H1 (cell line): Measurements from ENCODE around the gene FERMT1. TPM values are rescaled to one million over a fixed set of nuclear protein-coding genes. Genes with fewer than 3 reads are reported as not detected.

Experiments
- CTCF ChIA-PET: fragments of 300-600 bp; sonication (Branson Sonifier 250); formaldehyde crosslinking; loops from one replicate; lab custom pipeline; 2021; ENCODE audit not compliant: partially characterized antibody; lab: Charles Lee
- POLR2A ChIA-PET: fragments of 300-600 bp; sonication (Branson Sonifier 250); formaldehyde crosslinking; loops from one replicate; lab custom pipeline; 2021; ENCODE audit warnings: inconsistent platforms; ENCODE audit not compliant: partially characterized antibody; lab: Charles Lee
- DNase-seq, 2 experiments: peaks; one replicate each; pipeline versions ENCODE4 v3.0.0 to v3.0.0-alpha.2; 2010 to 2022; ENCODE audit warnings: low spot score in 2 of 2, low read depth in 1 of 2, mixed read lengths in 1 of 2
- FAIRE-seq: peaks from 2 replicates; lab custom pipeline; 2011; peaks lifted over from hg19 to GRCh38; lab: Jason Lieb, UNC
- H2AFZ ChIP-seq: 2 replicates; pipeline ENCODE4 v1.8.1; 2012; ENCODE audit warnings: low read length, inconsistent platforms
- H2AK5ac ChIP-seq: 2 replicates; pipeline ENCODE4 v1.6.1; 2013; ENCODE audit warnings: low read depth, low read length
- H2BK120ac ChIP-seq: replicated peaks from 2 replicates; pipeline ENCODE3; 2013; ENCODE audit warnings: low read depth, low read length, inconsistent platforms
- H2BK12ac ChIP-seq: 2 replicates; pipeline ENCODE4 v1.6.1; 2013; ENCODE audit warnings: low read depth, low read length
- H2BK15ac ChIP-seq: 2 replicates; pipeline ENCODE4 v1.6.1; 2013; ENCODE audit warnings: low read length
- H2BK20ac ChIP-seq: 2 replicates; pipeline ENCODE4 v1.6.1; 2013; ENCODE audit warnings: low read length
- H2BK5ac ChIP-seq: 2 replicates; pipeline ENCODE4 v1.6.1; 2013; ENCODE audit warnings: low read depth, low read length
- H3K14ac ChIP-seq: 2 replicates; pipeline ENCODE4 v1.6.1; 2013; ENCODE audit warnings: inconsistent platforms; ENCODE audit not compliant: insufficient read length
- H3K18ac ChIP-seq: 2 replicates; pipeline ENCODE4 v1.6.1; 2013; ENCODE audit warnings: low read length; ENCODE audit errors: extremely low read depth
- H3K23ac ChIP-seq: 2 replicates; pipeline ENCODE4 v1.6.1; 2013; ENCODE audit warnings: inconsistent platforms; ENCODE audit not compliant: insufficient read length
- H3K23me2 ChIP-seq: 2 replicates; pipeline ENCODE4 v1.6.1; 2013; ENCODE audit warnings: low read depth, low read length
- H3K27ac ChIP-seq: 2 replicates; pipeline ENCODE4 v1.6.1; 2011; ENCODE audit warnings: low read depth, low read length, inconsistent platforms
- H3K27me3 ChIP-seq, 4 experiments: replicated peaks in 1 of 4; 1 replicate in 1 of 4; 2 replicates in 3 of 4; pipeline versions ENCODE4 v1.6.1 to v1.8.1; 2011 to 2013; ENCODE audit warnings: low read length in 3 of 4, mild to moderate bottlenecking in 3 of 4, inconsistent platforms in 2 of 4, mixed read lengths in 2 of 4, moderate library complexity in 1 of 4; ENCODE audit not compliant: control insufficient read depth in 3 of 4, insufficient read depth in 3 of 4; ENCODE audit errors: extremely low read depth in 1 of 4
- H3K36me3 ChIP-seq, 4 experiments: 2 replicates each; pipeline versions ENCODE4 v1.6.1 to v1.8.1; 2011 to 2013; ENCODE audit warnings: mild to moderate bottlenecking in 4 of 4, low read length in 3 of 4, moderate library complexity in 2 of 4, control low read depth in 1 of 4, inconsistent platforms in 1 of 4; ENCODE audit not compliant: insufficient read depth in 4 of 4, control insufficient read depth in 2 of 4
- H3K4ac ChIP-seq: replicated peaks from 2 replicates; pipeline ENCODE3; 2013; ENCODE audit warnings: low read length, low read depth, mixed read lengths, inconsistent platforms; ENCODE audit not compliant: insufficient read length
- H3K4me1 ChIP-seq, 4 experiments: replicated peaks in 1 of 4; 1 replicate in 1 of 4; 2 replicates in 3 of 4; pipeline versions ENCODE4 v1.6.1 to v1.8.1; 2011 to 2013; ENCODE audit warnings: low read length in 3 of 4, inconsistent platforms in 2 of 4, mixed read lengths in 1 of 4; ENCODE audit not compliant: insufficient read depth in 4 of 4, control insufficient read depth in 3 of 4
- H3K4me2 ChIP-seq, 2 experiments: 2 replicates each; pipeline versions ENCODE4 v1.6.1 to v1.8.1; 2011 to 2013; ENCODE audit warnings: low read depth in 2 of 2, low read length in 2 of 2, control low read depth in 1 of 2, inconsistent platforms in 1 of 2, mild to moderate bottlenecking in 1 of 2; ENCODE audit not compliant: insufficient read depth in 1 of 2
- H3K4me3 ChIP-seq, 4 experiments: fragments of 200-600, 300-600 bp in 1 of 4; sonication (generic), shearing (Covaris generic), sonication (Bioruptor Twin) in 1 of 4; 2 replicates each; pipeline versions ENCODE4 v1.5.1 to v1.8.1; 2011 to 2016; ENCODE audit warnings: low read length in 4 of 4, low read depth in 3 of 4, control low read depth in 2 of 4, inconsistent platforms in 2 of 4, mild to moderate bottlenecking in 2 of 4, mixed read lengths in 1 of 4, moderate library complexity in 1 of 4; ENCODE audit not compliant: insufficient read depth in 2 of 4; ENCODE audit errors: extremely low read depth in 1 of 4
- H3K56ac ChIP-seq: replicated peaks from 2 replicates; pipeline ENCODE3; 2013; ENCODE audit warnings: low read depth, mild to moderate bottlenecking, mixed read lengths, low read length, inconsistent platforms; ENCODE audit not compliant: insufficient read length
- H3K79me1 ChIP-seq: 2 replicates; pipeline ENCODE4 v1.6.1; 2013; ENCODE audit warnings: low read depth, low read length, control low read depth
- H3K79me2 ChIP-seq, 2 experiments: 2 replicates each; pipeline versions ENCODE4 v1.6.1 to v1.8.1; 2012 to 2013; ENCODE audit warnings: low read length in 2 of 2, mild to moderate bottlenecking in 2 of 2, inconsistent platforms in 1 of 2; ENCODE audit not compliant: insufficient read depth in 2 of 2, control insufficient read depth in 1 of 2
- H3K9ac ChIP-seq, 4 experiments: replicated peaks in 1 of 4; 1 replicate in 1 of 4; 2 replicates in 3 of 4; pipeline versions ENCODE4 v1.6.1 to v1.8.1; 2011 to 2013; ENCODE audit warnings: low read depth in 3 of 4, low read length in 3 of 4, control low read depth in 2 of 4, mild to moderate bottlenecking in 2 of 4, moderate library complexity in 2 of 4, inconsistent platforms in 1 of 4; ENCODE audit errors: extremely low read depth in 1 of 4
- H3K9me3 ChIP-seq, 2 experiments: 2 replicates each; pipeline versions ENCODE4 v1.6.1 to v1.8.1; 2012 to 2013; ENCODE audit warnings: mild to moderate bottlenecking in 2 of 2, moderate library complexity in 2 of 2, control low read depth in 1 of 2, inconsistent platforms in 1 of 2, low read depth in 1 of 2, low read length in 1 of 2, mixed read lengths in 1 of 2; ENCODE audit not compliant: insufficient read depth in 2 of 2
- H4K20me1 ChIP-seq, 2 experiments: replicated peaks in 1 of 2; 2 replicates each; pipeline versions ENCODE3 to v1.8.1; 2011 to 2013; ENCODE audit warnings: inconsistent platforms in 2 of 2, low read length in 2 of 2, mild to moderate bottlenecking in 1 of 2; ENCODE audit not compliant: insufficient read depth in 2 of 2, control insufficient read depth in 1 of 2
- H4K5ac ChIP-seq: 2 replicates; pipeline ENCODE4 v1.6.1; 2013; ENCODE audit warnings: low read length, low read depth, mixed read lengths, inconsistent platforms; ENCODE audit not compliant: insufficient read length
- H4K8ac ChIP-seq: 2 replicates; pipeline ENCODE4 v1.8.0; 2013; ENCODE audit warnings: mild to moderate bottlenecking, moderate library complexity, low read length, inconsistent platforms; ENCODE audit not compliant: insufficient read depth; ENCODE audit errors: extremely low read depth
- H4K91ac ChIP-seq: replicated peaks from 2 replicates; pipeline ENCODE3; 2013; ENCODE audit warnings: low read length, mixed read lengths, inconsistent platforms; ENCODE audit not compliant: insufficient read length
- BACH1 ChIP-seq: IDR thresholded peaks from 2 replicates; pipeline ENCODE4 v1.6.1; 2012; ENCODE audit warnings: low read length, improper control_type of control experiment
- BCL11A ChIP-seq, 2 experiments: IDR thresholded peaks; one replicate each; pipeline ENCODE4 v1.6.1; 2011; ENCODE audit warnings: low read depth in 2 of 2, low read length in 2 of 2, mild to moderate bottlenecking in 2 of 2
- CHD1 ChIP-seq: IDR thresholded peaks from 2 replicates; pipeline ENCODE4 v1.6.1; 2012; ENCODE audit warnings: low read depth, low read length, improper control_type of control experiment
- CHD2 ChIP-seq: IDR thresholded peaks from 2 replicates; pipeline ENCODE4 v1.6.1; 2012; ENCODE audit warnings: low read length, improper control_type of control experiment
- EP300 ChIP-seq, 2 experiments: IDR thresholded peaks; 1 replicate in 1 of 2; 2 replicates in 1 of 2; pipeline ENCODE4 v1.6.1; 2011 to 2012; ENCODE audit warnings: low read depth in 2 of 2, low read length in 2 of 2, mild to moderate bottlenecking in 2 of 2, borderline replicate concordance in 1 of 2, inconsistent platforms in 1 of 2, moderate library complexity in 1 of 2
- GABPA ChIP-seq: IDR thresholded peaks from 2 replicates; pipeline ENCODE4 v1.6.1; 2011; ENCODE audit warnings: mild to moderate bottlenecking, low read length, moderate library complexity, borderline replicate concordance; ENCODE audit not compliant: insufficient read depth
- HDAC2 ChIP-seq, 2 experiments: fragments of 300-600 bp in 1 of 2; sonication (generic) in 1 of 2; IDR thresholded peaks; 2 replicates each; pipeline ENCODE4 v1.6.1; 2011 to 2012; ENCODE audit warnings: low read depth in 2 of 2, low read length in 2 of 2, mild to moderate bottlenecking in 2 of 2, moderate library complexity in 2 of 2, borderline replicate concordance in 1 of 2, inconsistent platforms in 1 of 2
- RFX5 ChIP-seq: IDR thresholded peaks from 2 replicates; pipeline ENCODE4 v1.6.1; 2011; ENCODE audit warnings: low read depth, low read length, improper control_type of control experiment, borderline replicate concordance
- SP2 ChIP-seq: IDR thresholded peaks from 2 replicates; pipeline ENCODE4 v1.6.1; 2012; ENCODE audit warnings: mild to moderate bottlenecking, low read length, inconsistent platforms
- SP4 ChIP-seq: IDR thresholded peaks from 2 replicates; pipeline ENCODE4 v1.6.1; 2012; ENCODE audit warnings: low read length, inconsistent platforms
- TBP ChIP-seq: IDR thresholded peaks from 2 replicates; pipeline ENCODE4 v1.6.1; 2011; ENCODE audit warnings: low read depth, low read length, improper control_type of control experiment
- ZNF274 ChIP-seq: IDR thresholded peaks from 2 replicates; pipeline ENCODE4 v1.7.0; 2012; ENCODE audit warnings: low read length, borderline replicate concordance; ENCODE audit errors: extremely low read depth
- WGBS, 2 experiments: shearing (Covaris generic) in 1 of 2; methylation state at CpG; one replicate each; pipeline versions ENCODE4 v1.1.6 to v1.1.7; 2013 to 2015; ENCODE audit warnings: low lambda C conversion rate in 2 of 2, mixed read lengths in 2 of 2, inconsistent platforms in 1 of 2, low coverage in 1 of 2, missing lambda C conversion rate in 1 of 2; ENCODE audit not compliant: insufficient replicate concordance in 2 of 2, insufficient coverage in 1 of 2, insufficient read length in 1 of 2; ENCODE audit errors: extremely low coverage in 1 of 2, missing lambda C conversion rate in 1 of 2; 5-methylcytosine and 5-hydroxymethylcytosine counted together
- polyA plus RNA-seq, 7 experiments: library from polyadenylated mRNA; depleted of rRNA in 3 of 7; stranded (reverse) in 5 of 7; unstranded in 2 of 7; fragments of >200 nt in 5 of 7; fragments of 200-250 nt in 2 of 7; gene quantifications; 1 replicate in 5 of 7; 2 replicates in 1 of 7; 4 replicates in 1 of 7; pipeline versions ENCODE4 v1.2.1 to v1.2.3, GENCODE V29; 2011 to 2013; ENCODE audit warnings: missing spikeins in 2 of 7, mixed read lengths in 2 of 7
- total RNA-seq: library from RNA; stranded (reverse); fragmentation: NEBNext Ultra II Directional; extraction: Animal tissue kit (Norgen Biotek cat#: 25700); gene quantifications from 2 replicates; pipeline ENCODE4 v1.2.1, GENCODE V29; 2021
- TF ChIP-seq, protein P1 (sequence below): IDR thresholded peaks from 2 replicates; pipeline ENCODE4 v1.6.1; 2012; ENCODE audit warnings: inconsistent platforms
- TF ChIP-seq, protein P2 (sequence below): IDR thresholded peaks from 2 replicates; pipeline ENCODE4 v1.6.1; 2012; ENCODE audit warnings: inconsistent platforms

The FERMT1 gene
- total and polyA plus RNA-seq, 2 of the 8 experiments (the other 6 are each of a cell fraction or from before 2014, with no cell fraction given): 4.2 to 17.8 TPM

DNA sequence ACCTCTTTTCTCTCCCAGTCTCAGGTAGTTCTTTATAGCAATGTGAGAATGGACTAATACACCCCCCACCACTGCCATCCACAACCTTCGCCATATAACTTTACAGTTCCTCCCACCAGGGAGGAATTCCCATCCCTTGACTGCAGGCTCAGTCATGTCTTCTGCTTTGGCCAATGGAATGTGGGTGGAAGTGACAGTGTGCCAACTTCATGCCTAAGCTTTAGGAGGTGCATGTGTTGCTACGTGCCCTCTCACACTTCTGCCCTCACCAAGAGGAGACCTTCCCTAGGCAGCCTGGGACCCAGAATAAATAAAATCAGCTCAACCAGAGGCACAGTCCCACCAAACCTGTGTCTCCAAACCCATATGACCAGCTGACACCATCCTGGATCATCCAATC, 36.0 kb downstream of the FERMT1 start:
- Histone ChIP-seq H3K36me3 (peaks cover 5 to 24% (median 12%) of the 10 kb centered on the region in 4 experiments; a peak in 6 of 8 replicates), H4K5ac (no peak overlapping the region), H2BK5ac (no peak overlapping the region), H2AK5ac (no peak overlapping the region), H4K8ac (no peak overlapping the region), H3K27me3 (no peaks in the 10 kb centered on the region), H2BK20ac (no peak overlapping the region), H3K23me2 (no peaks in the 10 kb centered on the region), H4K91ac (no peak overlapping the region), H3K4me2 (no peak overlapping the region), H2BK15ac (no peak overlapping the region), H2BK12ac (no peak overlapping the region), H3K79me1 (no peaks in the 10 kb centered on the region), H3K79me2 (0 out of 4 replicates have a peak, but pooled peaks cover 0 to 3% of the 10 kb centered on the region in 2 experiments), H2BK120ac (no peak overlapping the region), H2AFZ (no peak overlapping the region), H3K23ac (no peak overlapping the region), H3K4ac (no peak overlapping the region), H3K9ac (no peak overlapping the region), H3K56ac (no peak overlapping the region), H4K20me1 (no peaks in the 10 kb centered on the region), H3K14ac (no peak overlapping the region), H3K4me3 (no peak overlapping the region), H3K9me3 (no peaks in the 10 kb centered on the region), H3K4me1 (no peaks in the 10 kb centered on the region), H3K27ac (no peak overlapping the region), H3K18ac (no peak overlapping the region)
- DNase-seq (no peak), FAIRE-seq (no peak)
- ChIA-PET POLR2A (no interaction called here), CTCF (no interaction called here)
- 68% methylated on average over 2 of the region's 2 CpGs; no CpG with 5 or more reads in 1 of the 2 experiments for WGBS, 2 experiments
- TF ChIP-seq CHD2 (no peak), SP4 (no peak), BACH1 (no peak), TBP (no peak), CHD1 (no peak), RFX5 (no peak), BCL11A (IDR thresholded peaks at IDR 0.05; ENCODE audit: low read depth in 2 of 2, low read length in 2 of 2) (no peak), HDAC2 (IDR thresholded peaks at IDR 0.05; ENCODE audit: borderline replicate concordance in 1 of 2, low read depth in 2 of 2, low read length in 2 of 2) (no peak), GABPA (no peak), SP2 (no peak), ZNF274 (no peak), EP300 (IDR thresholded peaks at IDR 0.05; ENCODE audit: borderline replicate concordance in 1 of 2, low read depth in 2 of 2, low read length in 2 of 2) (no peak)
- TF ChIP-seq, protein P1, sequence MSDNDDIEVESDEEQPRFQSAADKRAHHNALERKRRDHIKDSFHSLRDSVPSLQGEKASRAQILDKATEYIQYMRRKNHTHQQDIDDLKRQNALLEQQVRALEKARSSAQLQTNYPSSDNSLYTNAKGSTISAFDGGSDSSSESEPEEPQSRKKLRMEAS: no peak
- TF ChIP-seq, protein P2, sequence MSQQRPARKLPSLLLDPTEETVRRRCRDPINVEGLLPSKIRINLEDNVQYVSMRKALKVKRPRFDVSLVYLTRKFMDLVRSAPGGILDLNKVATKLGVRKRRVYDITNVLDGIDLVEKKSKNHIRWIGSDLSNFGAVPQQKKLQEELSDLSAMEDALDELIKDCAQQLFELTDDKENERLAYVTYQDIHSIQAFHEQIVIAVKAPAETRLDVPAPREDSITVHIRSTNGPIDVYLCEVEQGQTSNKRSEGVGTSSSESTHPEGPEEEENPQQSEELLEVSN: no peak
